Measurements from ENCODE around the gene TSKS.
"Not testable (repeated sequence)": the region's sequence is repeated elsewhere in the genome, so short reads cannot be mapped to it uniquely, and the experiment has no call there.

Gene TSKS

GRCh38 chr19:49766007-49766929 lies 3.2 kb upstream of the TSKS start:
- peak; percentile 88 to 100 for DNase-seq

GRCh38 chr19:49764341-49764740 lies 1.2 kb upstream of the TSKS start:
- no peak for DNase-seq

GRCh38 chr19:49761625-49762311 lies 1.3 kb downstream of the TSKS start:
- DNase-seq = peak in 1 of 2 donors; percentile 61

GRCh38 chr19:49761249-49761624 lies 1.9 kb downstream of the TSKS start:
- no peak for DNase-seq

- peak in 1 of 2 donors; percentile 48 for DNase-seq
Measured at GRCh38 chr19:49758292-49758691, 4.8 kb downstream of the TSKS start.

GRCh38 chr19:49755956-49756355 lies 7.2 kb downstream of the TSKS start:
- no peak for DNase-seq

GRCh38 chr19:49752701-49753100 lies 10.4 kb downstream of the TSKS start:
- DNase-seq = no peak

- no peak for DNase-seq
Measured at GRCh38 chr19:49749771-49750170, 13.3 kb downstream of the TSKS start.

GRCh38 chr19:49749055-49749716 lies 13.9 kb downstream of the TSKS start:
- DNase-seq = no peak

- DNase-seq = no peak
Measured at GRCh38 chr19:49746206-49746958, 16.7 kb downstream of the TSKS start.

GRCh38 chr19:49744946-49745381 lies 18.1 kb downstream of the TSKS start:
- no peak for DNase-seq

GRCh38 chr19:49741210-49741844 lies 21.8 kb downstream of the TSKS start:
- no peak for DNase-seq

GRCh38 chr19:49739933-49740332 lies 23.2 kb downstream of the TSKS start:
- DNase-seq = no peak

GRCh38 chr19:49739098-49739497 lies 24.0 kb downstream of the TSKS start:
- DNase-seq = no peak

- DNase-seq = no peak
Measured at GRCh38 chr19:49738268-49738667, 24.8 kb downstream of the TSKS start.

- peak in 1 of 2 donors; percentile 79 for DNase-seq
Measured at GRCh38 chr19:49730166-49730565, 32.9 kb downstream of the TSKS start.

- no peak for DNase-seq
Measured at GRCh38 chr19:49727217-49728030, 35.7 kb downstream of the TSKS start.

- not testable (repeated sequence) for DNase-seq
Measured at GRCh38 chr19:49719420-49719819, 43.7 kb downstream of the TSKS start.

- DNase-seq = no peak
Measured at GRCh38 chr19:49718991-49719390, 44.1 kb downstream of the TSKS start.

- no peak for DNase-seq
Measured at GRCh38 chr19:49718511-49718910, 44.6 kb downstream of the TSKS start.

- no peak for DNase-seq
Measured at GRCh38 chr19:49716154-49716553, 47.0 kb downstream of the TSKS start.

Measured in bone marrow (tissue), 2 donors.